Pulmonary artery endothelial cell (primary cell): Measurements from ENCODE around the gene UQCRQ. TPM values are rescaled to one million over a fixed set of nuclear protein-coding genes. Genes with fewer than 3 reads are reported as not detected.

Experiments used
- DNase-seq: peaks from one replicate; pipeline ENCODE4 v3.0.0-alpha.2; 2011; ENCODE audit warnings: low read depth, low spot score
- total RNA-seq: library from RNA; depleted of rRNA; stranded (reverse); fragments of >200 nt; gene quantifications from 2 replicates; pipeline ENCODE4 v1.2.3, GENCODE V29; 2014

UQCRQ gene
- total RNA-seq, 1 donor from 2014 or later = 96.2 TPM

- no peak for DNase-seq
These were observed 4.4 kb downstream of the UQCRQ start for GRCh38 chr5:132870801-132871200.

GRCh38 chr5:132871459-132872284, 5.2 kb downstream of the UQCRQ start:
- no peak for DNase-seq

DNA sequence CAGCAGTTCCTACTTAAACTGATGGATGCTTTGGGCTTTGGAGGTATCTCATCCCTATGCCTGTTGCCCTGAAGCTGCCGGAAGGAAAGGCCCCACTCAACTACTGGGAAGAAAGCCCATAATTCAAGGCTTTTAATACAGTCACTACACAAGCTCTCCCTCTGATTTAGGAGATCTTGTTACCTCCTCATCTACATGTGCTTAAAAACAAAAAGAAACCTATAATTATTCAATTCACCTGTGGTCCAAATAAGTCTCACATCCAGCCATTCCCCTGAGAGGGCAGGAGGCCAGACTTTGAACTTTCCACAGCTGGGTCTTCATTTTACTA, 6.3 kb downstream of the UQCRQ start:
- no peak for DNase-seq

DNA sequence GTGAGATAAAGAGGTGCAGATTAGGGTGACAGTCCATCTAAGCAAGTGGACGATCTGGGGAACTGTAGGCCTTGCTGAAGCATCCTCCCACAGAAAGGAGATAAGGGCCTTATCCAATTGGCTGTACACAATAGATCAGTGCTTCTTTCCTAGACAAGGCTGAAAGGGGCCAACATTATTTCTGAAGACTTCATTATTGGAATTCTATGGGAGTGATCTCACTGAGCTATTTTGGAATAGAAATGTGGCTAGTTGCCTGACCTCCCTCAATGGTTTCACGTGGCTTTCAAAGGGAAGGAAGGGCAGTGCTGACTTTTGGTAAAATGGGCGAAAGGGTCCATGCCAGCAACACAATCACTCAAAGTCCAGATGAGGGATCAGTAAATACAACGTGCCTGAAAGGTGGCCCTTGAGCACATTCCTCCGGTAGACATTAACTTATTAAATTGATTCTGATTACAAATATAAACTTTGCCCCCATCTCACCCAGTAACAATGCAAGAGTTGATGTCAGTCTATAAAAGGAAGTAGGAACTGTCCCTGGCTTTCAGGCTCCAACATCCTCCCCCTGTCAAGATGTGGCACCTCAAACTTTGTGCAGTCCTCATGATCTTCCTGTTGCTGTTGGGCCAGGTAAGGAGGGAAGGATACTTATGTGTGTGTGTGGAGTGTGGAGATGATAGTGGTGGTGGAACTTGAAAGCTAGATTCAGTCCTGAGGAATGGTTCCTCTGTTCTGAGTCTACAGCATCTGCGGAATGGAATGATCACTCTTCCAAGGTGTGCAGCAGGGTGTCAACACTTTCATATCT, 6.9 kb downstream of the UQCRQ start, which contains the start of gene LEAP2:
LEAP2 (plus strand) TSS at position 550 of the 811 bp plus-strand sequence; CDS start at position 577, 27 bp downstream.
- no peak for DNase-seq

DNA sequence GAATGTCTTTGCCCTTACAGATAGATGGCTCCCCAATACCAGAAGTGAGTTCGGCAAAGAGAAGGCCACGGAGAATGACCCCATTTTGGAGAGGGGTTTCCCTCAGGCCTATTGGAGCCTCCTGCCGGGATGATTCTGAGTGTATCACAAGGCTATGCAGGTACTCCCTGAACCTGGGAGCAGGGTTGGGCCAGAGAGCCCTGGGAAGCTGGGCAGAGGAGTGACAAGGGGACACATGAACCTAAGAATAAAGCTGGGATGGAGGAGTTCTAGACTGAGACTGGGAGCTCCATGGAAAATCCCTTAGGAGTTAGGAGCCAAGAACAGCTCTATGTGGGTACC, 7.5 kb downstream of the UQCRQ start:
- DNase-seq = no peak

DNA sequence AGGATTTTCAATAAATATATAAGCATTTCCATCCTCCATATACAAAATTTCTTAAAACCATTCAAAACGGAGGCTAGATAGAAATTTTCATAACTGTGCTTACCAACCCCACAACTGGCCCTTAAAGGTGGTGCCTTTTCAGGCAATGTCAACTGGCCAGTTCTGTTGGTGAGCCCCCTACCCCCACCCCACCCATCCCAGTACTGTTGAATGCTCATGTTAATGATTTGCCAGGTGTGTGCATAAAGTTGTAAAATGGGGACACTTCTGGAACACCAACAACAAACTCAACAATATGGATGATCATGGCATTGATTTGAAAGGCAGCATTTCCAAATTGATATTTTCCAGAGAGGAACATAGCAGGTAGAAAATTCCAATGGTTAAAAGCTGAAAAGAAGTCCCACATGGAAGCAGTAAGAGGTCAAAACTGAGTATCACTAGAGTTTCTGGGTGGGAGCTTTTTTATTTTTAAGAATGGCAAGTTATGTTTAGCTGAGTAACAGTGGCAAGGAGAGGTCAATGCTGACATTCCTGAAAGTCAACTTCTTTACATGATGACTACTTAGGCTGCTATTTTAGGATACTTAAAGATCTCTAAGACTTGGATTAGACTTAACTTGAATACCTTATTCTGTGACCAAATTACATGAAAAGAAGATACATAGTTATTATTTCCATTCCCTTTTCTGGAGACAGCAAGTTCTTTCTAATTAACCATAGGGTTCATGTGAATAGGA, 9.7 kb downstream of the UQCRQ start:
- no peak for DNase-seq

DNA sequence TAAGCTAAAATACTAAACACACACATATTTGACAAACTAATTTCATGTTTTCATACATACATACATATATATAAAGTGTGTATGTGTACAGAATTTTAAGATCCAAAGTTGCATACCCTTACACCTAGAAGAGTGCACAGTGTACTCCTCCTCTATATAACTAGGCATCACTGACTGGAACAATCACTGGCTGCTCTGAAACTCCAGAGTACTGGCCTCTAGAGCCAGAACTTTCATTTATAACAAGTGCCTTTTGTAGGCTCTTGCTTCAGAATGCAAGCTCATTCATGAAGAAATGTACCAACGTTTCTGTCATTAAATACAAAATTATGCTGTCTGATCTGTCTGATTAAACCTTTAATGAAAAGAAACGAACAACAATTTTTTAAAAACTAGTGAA, 11.0 kb downstream of the UQCRQ start:
- DNase-seq = no peak

GRCh38 chr5:132877938-132878337, 11.5 kb downstream of the UQCRQ start:
- no peak for DNase-seq

GRCh38 chr5:132883261-132883834, 16.9 kb downstream of the UQCRQ start:
- peak; percentile 45 for DNase-seq

DNA sequence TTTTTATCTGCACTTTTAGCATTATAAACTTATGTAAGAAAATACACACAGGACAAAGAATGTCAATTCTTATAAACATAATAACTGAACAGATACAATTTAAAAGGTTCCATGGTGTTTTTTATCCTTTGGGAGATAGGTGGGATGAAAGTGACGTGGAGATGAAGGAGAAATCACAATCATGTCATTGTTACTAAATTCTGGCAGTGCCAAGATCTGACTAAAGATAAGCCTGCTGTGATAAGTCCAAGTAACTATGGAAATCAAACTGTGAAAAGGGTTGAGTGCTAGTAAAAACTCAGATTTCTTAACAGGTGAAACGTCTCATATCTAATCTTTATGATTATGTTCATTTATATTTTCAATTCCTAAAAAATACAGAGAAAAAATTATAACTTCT, 18.1 kb downstream of the UQCRQ start:
- DNase-seq = no peak

DNA sequence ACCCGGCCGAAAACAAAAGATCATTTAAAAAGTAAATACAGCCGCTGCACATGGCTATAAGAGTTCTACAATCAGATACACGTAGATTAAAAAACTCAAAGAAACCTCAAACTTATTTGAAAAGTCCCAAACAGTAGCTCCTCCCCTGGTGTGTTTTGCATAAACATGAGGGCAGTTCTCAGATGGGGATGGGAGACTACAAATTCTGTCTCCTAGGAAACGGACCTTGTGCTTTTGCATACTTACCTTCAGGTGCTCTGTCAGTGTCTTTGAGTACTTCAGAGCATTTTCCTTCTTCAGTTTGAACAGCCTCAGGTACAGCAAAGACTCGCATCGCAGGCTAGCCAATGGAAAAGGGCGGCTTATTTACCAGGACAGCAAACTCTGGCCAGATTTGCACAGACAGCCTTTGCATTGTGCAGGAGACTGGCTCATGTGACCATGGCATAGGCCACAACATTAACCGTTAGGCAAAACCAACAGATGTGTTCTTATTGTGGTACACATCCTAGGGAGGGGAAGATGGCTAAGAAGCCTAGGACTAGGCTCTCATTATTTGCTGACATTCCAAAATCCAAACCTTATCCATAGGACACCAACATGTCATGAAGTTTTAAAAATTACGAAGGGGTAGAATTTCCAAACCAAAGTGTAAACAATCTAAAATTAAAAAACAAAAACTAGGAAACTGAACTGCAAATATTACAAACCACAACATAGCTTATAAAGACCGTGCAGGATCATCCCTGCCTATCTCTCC, 19.8 kb downstream of the UQCRQ start:
- no peak for DNase-seq

- DNase-seq = no peak
These were observed 20.8 kb downstream of the UQCRQ start for GRCh38 chr5:132887283-132887682.

DNA sequence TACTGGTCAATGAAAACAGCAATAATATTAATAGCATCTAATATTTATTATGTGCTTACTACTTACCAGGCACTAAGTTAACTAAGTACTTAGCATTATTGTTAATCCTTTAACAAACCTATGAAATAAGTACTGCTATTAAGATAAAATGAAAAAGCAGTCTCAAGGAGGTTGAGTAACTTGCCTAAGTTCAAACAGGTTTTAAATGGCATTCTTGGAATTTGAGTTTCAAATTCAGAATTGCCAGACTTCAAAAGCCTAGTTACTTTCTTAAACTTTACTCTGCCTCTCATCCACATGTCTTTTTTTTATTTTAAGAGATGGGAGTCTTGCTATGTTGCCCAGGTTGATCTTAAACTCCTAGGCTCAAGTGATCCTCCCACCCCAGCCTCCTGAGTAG, 23.1 kb downstream of the UQCRQ start:
- DNase-seq = no peak

DNA sequence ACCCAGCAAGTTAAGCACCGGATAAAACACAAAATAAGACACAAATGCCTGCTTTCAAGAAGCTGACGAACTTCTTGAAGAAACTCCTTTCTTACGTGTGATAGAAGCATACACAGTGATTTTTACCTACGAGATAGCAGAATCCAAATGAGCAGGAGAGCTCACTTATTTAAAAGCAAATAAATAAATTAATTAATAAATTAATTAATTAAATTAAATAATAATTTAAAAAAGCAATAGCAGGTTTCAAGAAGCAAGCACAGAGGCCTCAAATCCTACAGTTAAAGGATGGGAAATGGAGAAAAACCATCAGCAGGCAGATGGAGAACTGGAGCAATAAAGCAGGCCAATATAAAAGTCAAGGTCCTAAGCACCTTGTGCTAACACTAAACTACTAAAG, 24.4 kb downstream of the UQCRQ start:
- no peak for DNase-seq

- no peak for DNase-seq
These were observed 29.4 kb downstream of the UQCRQ start for GRCh38 chr5:132895719-132896305.

- DNase-seq = no peak
These were observed 30.2 kb downstream of the UQCRQ start for GRCh38 chr5:132896685-132897084.

GRCh38 chr5:132898094-132898493, 31.7 kb downstream of the UQCRQ start:
- no peak for DNase-seq

GRCh38 chr5:132901036-132901435, 34.6 kb downstream of the UQCRQ start:
- no peak for DNase-seq

DNA sequence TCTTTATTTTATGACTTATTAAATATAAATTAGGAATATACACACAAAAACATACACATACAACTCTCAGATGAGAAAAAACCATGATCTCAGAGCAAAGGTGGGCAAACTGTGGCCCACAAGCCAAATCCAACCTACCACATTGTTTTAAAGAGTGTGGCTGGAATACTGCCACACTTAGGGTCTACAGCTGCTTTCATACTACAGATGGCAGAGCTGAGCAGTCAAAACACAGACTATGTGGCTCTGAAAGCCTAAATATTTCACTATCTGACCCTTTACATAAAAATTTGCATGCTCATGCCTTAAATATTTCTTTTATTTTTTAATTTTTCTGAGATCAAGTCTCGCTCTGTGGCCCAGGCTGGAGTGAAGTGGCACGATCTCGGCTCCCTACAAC, 35.3 kb downstream of the UQCRQ start:
- no peak for DNase-seq

- DNase-seq = peak; percentile 3
These were observed 39.5 kb downstream of the UQCRQ start for GRCh38 chr5:132905938-132906337.

- peak; percentile 73 for DNase-seq
These were observed 40.7 kb downstream of the UQCRQ start for GRCh38 chr5:132907161-132907560.
